GM19455 (cell line): ENCODE results near the gene AGPAT1.
"Not testable (repeated sequence)": the region's sequence is repeated elsewhere in the genome, so short reads cannot be mapped to it uniquely, and the experiment has no call there.

Experiments
- ATAC-seq: cut with Tn5 transposase; IDR thresholded peaks from one replicate; pipeline ENCODE4 v1.9.1; 2021; ENCODE audit not compliant: unreplicated experiment

Gene AGPAT1

GRCh38 chr6:32187725-32188380 lies 12.0 kb upstream of the AGPAT1 start:
- not testable (repeated sequence) for ATAC-seq

- no peak for ATAC-seq
Observed at GRCh38 chr6:32187009-32187709, 11.3 kb upstream of the AGPAT1 start.

- ATAC-seq: not testable (repeated sequence)
Observed at GRCh38 chr6:32186151-32186840, 10.4 kb upstream of the AGPAT1 start.

- not testable (repeated sequence) for ATAC-seq
Observed at GRCh38 chr6:32185681-32186131, 9.8 kb upstream of the AGPAT1 start.

- no peak for ATAC-seq
Observed at GRCh38 chr6:32184084-32184640, 8.3 kb upstream of the AGPAT1 start, which contains the start of gene AGER. AGER (minus strand) TSS chr6:32184253; CDS start chr6:32184222, 31 bp downstream.

GRCh38 chr6:32183483-32184083 lies 7.7 kb upstream of the AGPAT1 start:
- no peak for ATAC-seq

GRCh38 chr6:32183030-32183429 lies 7.1 kb upstream of the AGPAT1 start:
- ATAC-seq: no peak

GRCh38 chr6:32182555-32182981 lies 6.7 kb upstream of the AGPAT1 start:
- ATAC-seq: no peak

GRCh38 chr6:32181915-32182529 lies 6.1 kb upstream of the AGPAT1 start:
- no peak for ATAC-seq

GRCh38 chr6:32181148-32181702 lies 5.3 kb upstream of the AGPAT1 start:
- no peak for ATAC-seq

- ATAC-seq: no peak
Observed at GRCh38 chr6:32179766-32180405, 4.0 kb upstream of the AGPAT1 start.

GRCh38 chr6:32178547-32179440 lies 2.9 kb upstream of the AGPAT1 start:
- no peak for ATAC-seq

- ATAC-seq: peak; percentile 82
Observed at GRCh38 chr6:32177788-32178546, 2.1 kb upstream of the AGPAT1 start, which contains the start of gene RNF5. RNF5 (plus strand) TSS chr6:32178405; CDS start chr6:32178512, 107 bp downstream.

GRCh38 chr6:32177183-32177787 lies 1.4 kb upstream of the AGPAT1 start:
- ATAC-seq: no peak

GRCh38 chr6:32176476-32177182 lies 745 bp upstream of the AGPAT1 start:
- ATAC-seq: no peak

- ATAC-seq: no peak
Observed at GRCh38 chr6:32175322-32175710, 568 bp downstream of the AGPAT1 start.

GRCh38 chr6:32174416-32174815 lies 1.5 kb downstream of the AGPAT1 start:
- ATAC-seq: no peak
